Measurements from ENCODE around the gene PVRIG. TPM values are rescaled to one million over a fixed set of nuclear protein-coding genes. Genes with fewer than 3 reads are reported as not detected.
"Not testable (repeated sequence)": the region's sequence is repeated elsewhere in the genome, so short reads cannot be mapped to it uniquely, and the experiment has no call there.

Gene PVRIG
- polyA plus RNA-seq, 1 donor from 2014 or later: 0.16 TPM

- TF ChIP-seq, protein P1, sequence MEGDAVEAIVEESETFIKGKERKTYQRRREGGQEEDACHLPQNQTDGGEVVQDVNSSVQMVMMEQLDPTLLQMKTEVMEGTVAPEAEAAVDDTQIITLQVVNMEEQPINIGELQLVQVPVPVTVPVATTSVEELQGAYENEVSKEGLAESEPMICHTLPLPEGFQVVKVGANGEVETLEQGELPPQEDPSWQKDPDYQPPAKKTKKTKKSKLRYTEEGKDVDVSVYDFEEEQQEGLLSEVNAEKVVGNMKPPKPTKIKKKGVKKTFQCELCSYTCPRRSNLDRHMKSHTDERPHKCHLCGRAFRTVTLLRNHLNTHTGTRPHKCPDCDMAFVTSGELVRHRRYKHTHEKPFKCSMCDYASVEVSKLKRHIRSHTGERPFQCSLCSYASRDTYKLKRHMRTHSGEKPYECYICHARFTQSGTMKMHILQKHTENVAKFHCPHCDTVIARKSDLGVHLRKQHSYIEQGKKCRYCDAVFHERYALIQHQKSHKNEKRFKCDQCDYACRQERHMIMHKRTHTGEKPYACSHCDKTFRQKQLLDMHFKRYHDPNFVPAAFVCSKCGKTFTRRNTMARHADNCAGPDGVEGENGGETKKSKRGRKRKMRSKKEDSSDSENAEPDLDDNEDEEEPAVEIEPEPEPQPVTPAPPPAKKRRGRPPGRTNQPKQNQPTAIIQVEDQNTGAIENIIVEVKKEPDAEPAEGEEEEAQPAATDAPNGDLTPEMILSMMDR (IDR thresholded peaks at IDR 0.05; ENCODE audit: poor library complexity, severe bottlenecking): no peak
- TF ChIP-seq TAF1 (IDR thresholded peaks at IDR 0.05; ENCODE audit: low read depth) (no peak), EP300 (conservative IDR thresholded peaks at IDR 0.05; ENCODE audit: poor library complexity, severe bottlenecking) (no peak), MXI1 (conservative IDR thresholded peaks at IDR 0.05; ENCODE audit: poor library complexity, severe bottlenecking) (no peak), RAD21 (conservative IDR thresholded peaks at IDR 0.05) (no peak), SMC3 (conservative IDR thresholded peaks at IDR 0.05; ENCODE audit: poor library complexity) (no peak), EZH2 (IDR thresholded peaks at IDR 0.05; ENCODE audit: borderline replicate concordance, insufficient read depth, low read length, poor library complexity, severe bottlenecking) (no peak), POLR2AphosphoS5 (IDR thresholded peaks at IDR 0.05) (no peak)
- TF ChIP-seq, protein P2, sequence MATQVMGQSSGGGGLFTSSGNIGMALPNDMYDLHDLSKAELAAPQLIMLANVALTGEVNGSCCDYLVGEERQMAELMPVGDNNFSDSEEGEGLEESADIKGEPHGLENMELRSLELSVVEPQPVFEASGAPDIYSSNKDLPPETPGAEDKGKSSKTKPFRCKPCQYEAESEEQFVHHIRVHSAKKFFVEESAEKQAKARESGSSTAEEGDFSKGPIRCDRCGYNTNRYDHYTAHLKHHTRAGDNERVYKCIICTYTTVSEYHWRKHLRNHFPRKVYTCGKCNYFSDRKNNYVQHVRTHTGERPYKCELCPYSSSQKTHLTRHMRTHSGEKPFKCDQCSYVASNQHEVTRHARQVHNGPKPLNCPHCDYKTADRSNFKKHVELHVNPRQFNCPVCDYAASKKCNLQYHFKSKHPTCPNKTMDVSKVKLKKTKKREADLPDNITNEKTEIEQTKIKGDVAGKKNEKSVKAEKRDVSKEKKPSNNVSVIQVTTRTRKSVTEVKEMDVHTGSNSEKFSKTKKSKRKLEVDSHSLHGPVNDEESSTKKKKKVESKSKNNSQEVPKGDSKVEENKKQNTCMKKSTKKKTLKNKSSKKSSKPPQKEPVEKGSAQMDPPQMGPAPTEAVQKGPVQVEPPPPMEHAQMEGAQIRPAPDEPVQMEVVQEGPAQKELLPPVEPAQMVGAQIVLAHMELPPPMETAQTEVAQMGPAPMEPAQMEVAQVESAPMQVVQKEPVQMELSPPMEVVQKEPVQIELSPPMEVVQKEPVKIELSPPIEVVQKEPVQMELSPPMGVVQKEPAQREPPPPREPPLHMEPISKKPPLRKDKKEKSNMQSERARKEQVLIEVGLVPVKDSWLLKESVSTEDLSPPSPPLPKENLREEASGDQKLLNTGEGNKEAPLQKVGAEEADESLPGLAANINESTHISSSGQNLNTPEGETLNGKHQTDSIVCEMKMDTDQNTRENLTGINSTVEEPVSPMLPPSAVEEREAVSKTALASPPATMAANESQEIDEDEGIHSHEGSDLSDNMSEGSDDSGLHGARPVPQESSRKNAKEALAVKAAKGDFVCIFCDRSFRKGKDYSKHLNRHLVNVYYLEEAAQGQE (IDR thresholded peaks at IDR 0.05; ENCODE audit: borderline replicate concordance): no peak
- Histone ChIP-seq H3K27me3 (ENCODE audit: insufficient read depth, low read depth, low read length) (no peaks in the 10 kb centered on the region), H4K20me1 (ENCODE audit: insufficient read depth) (no peaks in the 10 kb centered on the region), H3F3A (ENCODE audit: insufficient read depth, low read length, poor library complexity, severe bottlenecking) (no peaks in the 10 kb centered on the region), H3K27ac (ENCODE audit: low read length) (no peak overlapping the region), H3K4me2 (ENCODE audit: low read length) (no peak overlapping the region), H3K9me3 (ENCODE audit: low read length) (no peaks in the 10 kb centered on the region), H2AFZ (ENCODE audit: low read depth, low read length) (no peak overlapping the region), H3K4me3 (ENCODE audit: low read length) (no peak overlapping the region), H3K9me2 (ENCODE audit: insufficient read depth, low read length) (no peaks in the 10 kb centered on the region), H3K9ac (ENCODE audit: low read length) (no peak overlapping the region), H3K36me3 (ENCODE audit: insufficient read depth, low read length) (no peaks in the 10 kb centered on the region), H3K79me2 (replicated peaks; ENCODE audit: insufficient read depth, low read length) (no peaks in the 10 kb centered on the region)
Observed at GRCh38 chr7:100192969-100193368, 26.8 kb upstream of the PVRIG start.

DNA sequence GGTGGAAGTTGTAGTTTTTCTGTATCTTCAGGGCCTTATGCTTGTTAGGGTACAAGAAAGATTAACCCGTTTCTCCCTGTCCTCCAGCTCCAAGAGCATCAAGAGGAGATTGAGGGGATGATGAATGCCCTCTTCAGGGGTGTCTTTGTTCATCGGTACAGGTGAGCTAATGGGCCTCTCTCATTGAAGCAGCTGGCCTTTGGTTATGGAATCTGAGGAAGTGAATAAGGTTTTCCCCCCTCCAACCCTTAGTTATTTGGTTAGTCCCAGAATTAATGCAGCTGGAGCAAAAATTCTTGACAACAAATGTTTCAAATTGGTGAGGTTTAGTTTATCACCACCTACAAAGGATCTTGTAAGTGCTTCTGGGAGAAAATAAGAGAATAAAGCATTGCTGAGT is 24.5 kb upstream of the PVRIG start:
- H3K9ac ChIP-seq (ENCODE audit: low read length): no peak overlapping the region
- H3K9me3 ChIP-seq (ENCODE audit: low read length): no peaks in the 10 kb centered on the region
- no peak for TF ChIP-seq TAF1 (IDR thresholded peaks at IDR 0.05; ENCODE audit: low read depth)
- H3K79me2 ChIP-seq (replicated peaks; ENCODE audit: insufficient read depth, low read length): no peaks in the 10 kb centered on the region
- H3K36me3 ChIP-seq (ENCODE audit: insufficient read depth, low read length): no peaks in the 10 kb centered on the region
- H3K27me3 ChIP-seq (ENCODE audit: insufficient read depth, low read depth, low read length): no peaks in the 10 kb centered on the region
- no peak overlapping the region for H3K4me3 ChIP-seq (ENCODE audit: low read length)
- no peaks in the 10 kb centered on the region for H3K9me2 ChIP-seq (ENCODE audit: insufficient read depth, low read length)
- no peak overlapping the region for H3K27ac ChIP-seq (ENCODE audit: low read length)
- H2AFZ ChIP-seq (ENCODE audit: low read depth, low read length): no peak overlapping the region
- H3F3A ChIP-seq (ENCODE audit: insufficient read depth, low read length, poor library complexity, severe bottlenecking): no peaks in the 10 kb centered on the region
- H3K4me2 ChIP-seq (ENCODE audit: low read length): no peak overlapping the region
- no peaks in the 10 kb centered on the region for H4K20me1 ChIP-seq (ENCODE audit: insufficient read depth)

DNA sequence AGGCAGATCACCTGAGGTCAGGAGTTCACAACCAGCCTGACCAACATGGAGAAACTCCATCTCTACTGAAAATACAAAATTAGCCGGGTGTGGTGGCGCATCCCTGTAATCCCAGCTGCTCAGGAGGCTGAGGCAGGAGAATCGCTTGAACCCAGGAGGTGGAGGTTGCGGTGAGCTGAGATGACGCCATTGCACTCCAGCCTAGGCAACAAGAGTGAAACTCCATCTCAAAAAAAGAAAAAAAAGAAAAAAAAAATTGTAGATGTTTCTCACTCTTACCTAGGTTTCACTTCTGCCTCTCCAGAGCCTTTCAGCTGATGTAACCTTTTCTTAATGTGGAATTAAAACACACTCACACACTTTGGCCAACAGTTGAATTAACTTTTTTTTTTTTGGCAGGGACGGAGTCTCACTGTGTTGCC is 23.8 kb upstream of the PVRIG start:
- not testable (repeated sequence) for H3K36me3 ChIP-seq (ENCODE audit: insufficient read depth, low read length); H4K20me1 ChIP-seq (ENCODE audit: insufficient read depth); H3K9me3 ChIP-seq (ENCODE audit: low read length); H3K9ac ChIP-seq (ENCODE audit: low read length); H3K4me3 ChIP-seq (ENCODE audit: low read length); H3K27ac ChIP-seq (ENCODE audit: low read length); H3K9me2 ChIP-seq (ENCODE audit: insufficient read depth, low read length); H2AFZ ChIP-seq (ENCODE audit: low read depth, low read length); H3K4me2 ChIP-seq (ENCODE audit: low read length); H3K27me3 ChIP-seq (ENCODE audit: insufficient read depth, low read depth, low read length); H3K79me2 ChIP-seq (replicated peaks; ENCODE audit: insufficient read depth, low read length); H3F3A ChIP-seq (ENCODE audit: insufficient read depth, low read length, poor library complexity, severe bottlenecking)

All from neural cell (in vitro differentiated cells).